Ishikawa (cell line): ENCODE data around the gene CYP4A11.

Experiments used
- CEBPB ChIP-seq: IDR thresholded peaks from 2 replicates; pipeline ENCODE4 v1.6.1; 2012
- CREB1 ChIP-seq: IDR thresholded peaks from 2 replicates; pipeline ENCODE4 v1.6.1; 2012; ENCODE audit warnings: low read depth
- EGR1 ChIP-seq: IDR thresholded peaks from 2 replicates; pipeline ENCODE4 v1.6.1; 2012
- EP300 ChIP-seq: IDR thresholded peaks from 2 replicates; pipeline ENCODE4 v1.6.1; 2012; ENCODE audit warnings: borderline replicate concordance
- MAX ChIP-seq: IDR thresholded peaks from 2 replicates; pipeline ENCODE4 v1.6.1; 2012
- NFIC ChIP-seq: IDR thresholded peaks from 2 replicates; pipeline ENCODE4 v1.6.1; 2012
- RAD21 ChIP-seq: IDR thresholded peaks from 2 replicates; pipeline ENCODE4 v1.6.1; 2012; ENCODE audit warnings: low read depth
- REST ChIP-seq: IDR thresholded peaks from 2 replicates; pipeline ENCODE4 v1.6.1; 2012; ENCODE audit warnings: low read depth, mild to moderate bottlenecking
- TAF1 ChIP-seq: IDR thresholded peaks from 2 replicates; pipeline ENCODE4 v1.6.1; 2012; ENCODE audit warnings: low read depth, mild to moderate bottlenecking
- USF1 ChIP-seq: IDR thresholded peaks from 2 replicates; pipeline ENCODE4 v1.6.1; 2012
- YY1 ChIP-seq: IDR thresholded peaks from 2 replicates; pipeline ENCODE4 v1.6.1; 2012; ENCODE audit warnings: low read depth

DNA sequence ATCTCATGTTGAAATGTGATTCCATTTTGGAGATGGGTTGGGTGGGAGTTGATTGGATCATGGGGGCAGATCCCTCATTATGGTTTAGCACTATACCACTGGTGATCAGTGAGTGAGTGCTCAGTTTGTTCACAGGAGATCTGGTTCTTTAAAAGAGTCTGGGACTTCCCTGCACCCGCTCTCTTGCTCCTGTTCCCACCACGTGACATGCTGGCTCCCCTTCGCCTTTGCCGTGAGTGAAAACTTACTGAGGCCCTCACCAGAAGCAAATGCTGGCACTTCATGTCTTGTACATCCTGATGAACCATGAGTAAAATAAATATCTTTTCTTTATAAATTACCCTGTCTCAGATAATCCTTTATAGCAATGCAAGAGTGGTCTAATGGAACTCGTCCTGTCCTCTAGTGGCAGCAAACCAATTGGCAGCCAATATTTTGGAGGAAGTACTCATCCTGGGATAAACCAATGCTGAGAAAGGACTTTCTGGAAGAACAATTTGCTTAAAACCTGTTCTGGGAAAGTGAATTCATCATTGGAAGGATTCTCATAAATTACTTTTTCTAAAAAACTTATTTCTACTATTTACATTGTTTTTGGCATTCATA lies 27.8 kb upstream of the CYP4A11 start:
- TF ChIP-seq YY1 (no peak), CEBPB (no peak), TAF1 (no peak), EP300 (no peak), NFIC (no peak), REST (no peak), MAX (no peak), RAD21 (peak; percentile 18; the same call in 1 of the 2 replicates), CREB1 (no peak), USF1 (no peak), EGR1 (no peak)
